Measurements from ENCODE around the gene SATB2.
A peak's percentile ranks its signal among the peaks of the same experiment; 100 is the strongest.

DNA sequence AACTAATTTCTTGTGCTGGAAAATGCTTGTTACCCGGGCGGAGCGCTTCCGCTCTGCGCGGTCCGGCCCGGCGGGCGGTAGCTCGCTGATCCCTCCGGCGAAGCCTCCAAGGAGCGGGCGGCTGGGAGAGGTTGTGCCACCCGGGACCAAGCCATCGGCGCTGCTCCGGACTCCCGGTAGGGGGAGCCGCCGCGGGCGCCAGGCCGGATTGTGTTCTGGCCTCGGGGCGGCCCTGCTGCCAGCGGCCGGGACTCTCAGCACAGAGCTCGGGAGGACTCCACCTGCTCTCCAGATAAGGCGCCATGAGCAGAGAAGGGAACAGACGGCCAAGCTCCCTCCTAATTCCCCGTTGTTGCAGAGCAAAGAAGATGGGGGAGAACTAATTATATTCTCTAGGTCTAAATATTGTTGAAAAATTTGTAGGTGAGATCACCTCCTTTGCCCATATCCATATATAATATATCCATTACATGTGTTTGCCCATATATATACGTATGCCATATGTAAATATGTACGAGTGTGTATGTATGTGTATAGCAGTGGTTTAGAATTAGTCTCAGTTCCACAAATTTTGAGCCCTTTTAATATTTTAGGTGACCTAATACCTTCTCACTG, 13.8 kb upstream of the SATB2 start:
- TF ChIP-seq, protein P1, sequence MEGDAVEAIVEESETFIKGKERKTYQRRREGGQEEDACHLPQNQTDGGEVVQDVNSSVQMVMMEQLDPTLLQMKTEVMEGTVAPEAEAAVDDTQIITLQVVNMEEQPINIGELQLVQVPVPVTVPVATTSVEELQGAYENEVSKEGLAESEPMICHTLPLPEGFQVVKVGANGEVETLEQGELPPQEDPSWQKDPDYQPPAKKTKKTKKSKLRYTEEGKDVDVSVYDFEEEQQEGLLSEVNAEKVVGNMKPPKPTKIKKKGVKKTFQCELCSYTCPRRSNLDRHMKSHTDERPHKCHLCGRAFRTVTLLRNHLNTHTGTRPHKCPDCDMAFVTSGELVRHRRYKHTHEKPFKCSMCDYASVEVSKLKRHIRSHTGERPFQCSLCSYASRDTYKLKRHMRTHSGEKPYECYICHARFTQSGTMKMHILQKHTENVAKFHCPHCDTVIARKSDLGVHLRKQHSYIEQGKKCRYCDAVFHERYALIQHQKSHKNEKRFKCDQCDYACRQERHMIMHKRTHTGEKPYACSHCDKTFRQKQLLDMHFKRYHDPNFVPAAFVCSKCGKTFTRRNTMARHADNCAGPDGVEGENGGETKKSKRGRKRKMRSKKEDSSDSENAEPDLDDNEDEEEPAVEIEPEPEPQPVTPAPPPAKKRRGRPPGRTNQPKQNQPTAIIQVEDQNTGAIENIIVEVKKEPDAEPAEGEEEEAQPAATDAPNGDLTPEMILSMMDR (IDR thresholded peaks at IDR 0.05) = peak in 4 of 7 experiments; percentile 9 to 52 (median 47)
- TF ChIP-seq POLR2AphosphoS5 (IDR thresholded peaks at IDR 0.05) = no peak

Data from stomach (tissue), 4 donors.